Effector memory CD4-positive, alpha-beta T cell (primary cell): Measurements from ENCODE around the gene DACT3.
"Not testable (repeated sequence)": the region's sequence is repeated elsewhere in the genome, so short reads cannot be mapped to it uniquely, and the experiment has no call there.

ENCODE experiments used
- DNase-seq, 3 donors: peaks; one replicate each; pipeline ENCODE4 v3.0.0-alpha.2; 2020
- H3K27ac ChIP-seq: 2 replicates; pipeline ENCODE4 v1.7.0; 2013; ENCODE audit warnings: mild to moderate bottlenecking, low read length, moderate library complexity; ENCODE audit not compliant: insufficient read depth, poor library complexity, severe bottlenecking
- H3K27me3 ChIP-seq: replicated peaks from 2 replicates; pipeline ENCODE4 v1.7.0; 2013; ENCODE audit warnings: mild to moderate bottlenecking, low read length; ENCODE audit not compliant: insufficient read depth, control insufficient read depth, poor library complexity, severe bottlenecking
- H3K36me3 ChIP-seq: 2 replicates; pipeline ENCODE4 v1.7.0; 2013; ENCODE audit warnings: mild to moderate bottlenecking, low read length, moderate library complexity; ENCODE audit not compliant: control insufficient read depth, insufficient read depth
- H3K4me1 ChIP-seq: 2 replicates; pipeline ENCODE4 v1.7.0; 2013; ENCODE audit warnings: low read length, mild to moderate bottlenecking; ENCODE audit not compliant: control insufficient read depth, insufficient read depth, poor library complexity, severe bottlenecking
- H3K4me3 ChIP-seq: 2 replicates; pipeline ENCODE4 v1.7.0; 2013; ENCODE audit warnings: low read length, low read depth, mild to moderate bottlenecking; ENCODE audit not compliant: insufficient read depth, poor library complexity, severe bottlenecking
- H3K9me3 ChIP-seq: 2 replicates; pipeline ENCODE4 v1.7.0; 2013; ENCODE audit warnings: mild to moderate bottlenecking, low read length, moderate library complexity; ENCODE audit not compliant: control insufficient read depth

Gene DACT3

GRCh38 chr19:46634656-46635218 is 26.2 kb downstream of the DACT3 start:
- H3K4me3 ChIP-seq: peak overlapping the region; percentile 44
- H3K27ac ChIP-seq: peak overlapping the region; percentile 38
- no peak for DNase-seq
- peaks cover 3% of the 10 kb centered on the region for H3K27me3 ChIP-seq
- no peaks in the 10 kb centered on the region for H3K9me3 ChIP-seq
- no peaks in the 10 kb centered on the region for H3K36me3 ChIP-seq
- peaks cover 36% of the 10 kb centered on the region for H3K4me1 ChIP-seq

DNA sequence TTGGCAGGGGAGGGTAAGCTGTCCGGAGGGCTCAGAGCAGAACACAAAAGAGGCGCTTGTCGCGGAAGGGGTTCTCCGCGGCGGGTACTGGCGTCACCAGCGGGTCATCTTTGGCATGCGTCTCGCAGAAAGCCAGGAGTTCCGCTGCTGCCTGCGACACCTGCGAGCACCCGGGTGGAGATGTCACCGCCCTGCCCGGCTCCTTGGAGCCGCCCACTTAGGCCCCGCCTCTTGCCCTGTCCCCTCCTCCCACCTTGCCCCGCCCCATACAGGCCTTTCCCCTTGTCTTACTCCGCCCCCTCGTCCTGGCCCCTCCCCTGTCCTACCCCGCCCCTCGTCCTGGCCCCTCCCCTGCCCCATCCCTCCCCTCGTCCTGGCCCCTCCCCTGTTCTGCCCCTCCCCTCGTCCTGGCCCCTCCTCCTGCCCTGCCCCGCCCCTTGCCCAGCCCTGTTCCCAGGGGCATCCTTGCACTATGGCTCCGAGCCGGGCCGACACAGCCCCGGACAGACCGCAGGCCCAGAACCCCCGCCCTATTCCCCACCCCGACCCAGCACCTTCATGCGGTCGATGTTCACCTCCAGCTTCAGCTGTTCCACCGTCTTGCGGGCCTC is 26.8 kb downstream of the DACT3 start:
- Histone ChIP-seq H3K4me3 (peak overlapping the region; percentile 44), H3K36me3 (no peaks in the 10 kb centered on the region), H3K27ac (peak overlapping the region; percentile 54), H3K9me3 (no peaks in the 10 kb centered on the region), H3K4me1 (peaks cover 30% of the 10 kb centered on the region), H3K27me3 (peaks cover under 1% of the 10 kb centered on the region)
- peak; percentile 94 to 96 (median 95) for DNase-seq

- peak overlapping the region; percentile 54 for H3K27ac ChIP-seq
- H3K4me1 ChIP-seq: peaks cover 21% of the 10 kb centered on the region
- no peak overlapping the region for H3K4me3 ChIP-seq
- no peaks in the 10 kb centered on the region for H3K36me3 ChIP-seq
- H3K27me3 ChIP-seq: no peaks in the 10 kb centered on the region
- DNase-seq: no peak
- no peaks in the 10 kb centered on the region for H3K9me3 ChIP-seq
Measured at GRCh38 chr19:46633130-46633529, 27.9 kb downstream of the DACT3 start.

DNA sequence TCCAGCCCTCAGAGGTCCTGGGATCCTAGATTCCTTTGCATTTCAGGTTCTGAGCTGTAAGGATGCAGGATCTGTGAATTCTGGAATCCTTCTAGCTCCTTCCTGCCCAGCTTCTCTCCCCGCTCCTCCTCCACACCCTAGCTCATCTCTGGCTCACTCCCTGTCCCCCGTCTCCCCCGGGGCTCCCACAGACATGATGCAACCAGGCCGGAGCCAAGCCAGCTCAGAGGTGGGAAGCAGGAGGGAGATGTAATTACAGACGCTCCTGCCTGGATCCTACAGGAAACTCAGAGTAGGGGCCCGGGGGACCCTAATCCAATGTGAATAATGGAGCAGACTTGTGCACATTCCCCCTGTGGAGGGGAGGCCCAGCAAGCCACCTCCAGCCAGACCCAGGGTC is 29.5 kb downstream of the DACT3 start:
- Histone ChIP-seq H3K27ac (no peak overlapping the region), H3K27me3 (no peaks in the 10 kb centered on the region)
- no peak for DNase-seq

DNA sequence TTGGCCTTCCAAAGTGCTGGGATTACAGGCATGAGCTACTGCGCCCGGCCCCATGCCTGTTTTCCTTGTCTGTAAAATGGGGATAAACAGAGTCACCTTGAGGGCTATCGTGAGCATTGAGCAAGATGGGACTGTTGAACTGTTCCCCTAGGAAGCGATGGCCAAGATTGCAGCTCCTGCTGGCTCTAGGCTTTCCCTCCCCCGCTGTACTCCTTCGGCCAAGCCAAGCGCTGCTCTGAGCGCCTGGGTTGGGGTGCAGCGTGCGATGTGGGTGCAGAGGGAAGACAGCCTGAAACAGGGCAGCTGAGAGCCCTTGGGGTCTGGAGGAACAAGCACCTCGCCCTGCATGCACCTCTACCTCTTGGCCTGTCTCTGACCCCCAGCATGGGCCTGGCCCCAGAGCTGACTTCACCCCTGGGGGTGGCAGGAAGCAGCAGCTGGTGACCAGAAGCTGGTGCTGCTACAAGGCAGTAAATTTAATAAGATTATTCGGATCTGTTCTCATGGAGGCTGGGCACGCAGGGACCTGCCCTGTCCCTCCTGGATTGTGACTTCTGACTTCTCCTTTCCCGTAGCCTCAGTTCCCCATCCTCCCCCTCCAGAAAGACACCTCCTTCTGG is 30.3 kb downstream of the DACT3 start:
- Histone ChIP-seq H3K9me3 (no peaks in the 10 kb centered on the region), H3K4me1 (peaks cover 18% of the 10 kb centered on the region), H3K4me3 (no peak overlapping the region), H3K36me3 (no peaks in the 10 kb centered on the region), H3K27me3 (no peaks in the 10 kb centered on the region), H3K27ac (no peak overlapping the region)
- no peak for DNase-seq

More for the DNA sequence above, 29.5 kb downstream of the DACT3 start:
- Histone ChIP-seq H3K4me1 (peaks cover 18% of the 10 kb centered on the region), H3K36me3 (no peaks in the 10 kb centered on the region), H3K9me3 (no peaks in the 10 kb centered on the region), H3K4me3 (no peak overlapping the region)

- Histone ChIP-seq H3K36me3 (no peaks in the 10 kb centered on the region), H3K4me3 (no peak overlapping the region), H3K9me3 (no peaks in the 10 kb centered on the region), H3K27ac (no peak overlapping the region), H3K27me3 (no peaks in the 10 kb centered on the region), H3K4me1 (peaks cover 19% of the 10 kb centered on the region)
- no peak for DNase-seq
Measured at GRCh38 chr19:46629546-46630025, 31.4 kb downstream of the DACT3 start.

DNA sequence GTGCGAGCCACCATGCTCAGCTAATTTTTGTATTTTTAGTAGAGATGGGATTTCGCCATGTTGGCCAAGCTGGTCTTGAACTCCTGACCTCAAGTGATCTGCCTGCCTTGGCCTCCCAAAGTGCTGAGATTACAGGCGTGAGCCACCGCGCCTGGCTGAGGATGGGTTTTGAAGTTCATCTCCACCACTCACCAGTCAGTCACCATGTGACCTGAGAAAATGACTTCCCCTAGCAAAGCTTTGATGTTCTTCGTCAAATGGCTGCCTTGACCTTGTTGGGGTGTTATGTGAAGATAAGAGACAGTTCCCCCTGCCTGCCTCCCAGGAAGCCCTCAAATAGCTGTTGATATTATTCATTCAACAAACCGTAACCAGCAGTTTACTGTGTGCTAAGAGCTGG is 32.0 kb downstream of the DACT3 start:
- not testable (repeated sequence) for H3K27me3 ChIP-seq, H3K27ac ChIP-seq, H3K4me3 ChIP-seq, H3K9me3 ChIP-seq, DNase-seq, H3K36me3 ChIP-seq
- peaks cover 17% of the 10 kb centered on the region for H3K4me1 ChIP-seq

DNA sequence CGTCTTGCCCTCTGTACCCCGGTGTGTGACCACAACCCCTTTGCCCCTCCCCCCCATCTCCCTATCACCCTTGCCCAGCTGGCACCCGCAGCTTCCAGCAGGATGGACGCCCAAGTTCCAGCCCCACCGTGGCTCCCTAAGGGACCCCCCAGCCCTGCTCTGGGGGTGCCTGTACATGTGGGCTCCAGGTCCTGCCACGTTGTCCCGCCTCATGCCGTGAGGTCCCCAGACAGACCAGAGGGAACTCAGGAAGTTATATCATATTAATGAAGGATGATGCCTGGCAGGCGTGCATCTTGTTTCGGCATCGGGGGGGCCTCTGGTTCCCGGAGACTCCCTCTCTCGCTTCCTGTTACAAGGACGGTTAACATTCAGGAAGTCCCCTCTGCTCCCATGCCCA is 34.5 kb downstream of the DACT3 start:
- Histone ChIP-seq H3K4me3 (no peak overlapping the region), H3K27me3 (no peaks in the 10 kb centered on the region), H3K27ac (no peak overlapping the region), H3K9me3 (no peaks in the 10 kb centered on the region), H3K4me1 (peaks cover 7% of the 10 kb centered on the region), H3K36me3 (no peaks in the 10 kb centered on the region)
- no peak for DNase-seq

GRCh38 chr19:46625731-46626130 is 35.3 kb downstream of the DACT3 start:
- Histone ChIP-seq H3K27ac (no peak overlapping the region), H3K27me3 (no peaks in the 10 kb centered on the region), H3K9me3 (no peaks in the 10 kb centered on the region), H3K4me1 (peaks cover 7% of the 10 kb centered on the region), H3K36me3 (no peaks in the 10 kb centered on the region), H3K4me3 (no peak overlapping the region)
- DNase-seq: no peak

DNA sequence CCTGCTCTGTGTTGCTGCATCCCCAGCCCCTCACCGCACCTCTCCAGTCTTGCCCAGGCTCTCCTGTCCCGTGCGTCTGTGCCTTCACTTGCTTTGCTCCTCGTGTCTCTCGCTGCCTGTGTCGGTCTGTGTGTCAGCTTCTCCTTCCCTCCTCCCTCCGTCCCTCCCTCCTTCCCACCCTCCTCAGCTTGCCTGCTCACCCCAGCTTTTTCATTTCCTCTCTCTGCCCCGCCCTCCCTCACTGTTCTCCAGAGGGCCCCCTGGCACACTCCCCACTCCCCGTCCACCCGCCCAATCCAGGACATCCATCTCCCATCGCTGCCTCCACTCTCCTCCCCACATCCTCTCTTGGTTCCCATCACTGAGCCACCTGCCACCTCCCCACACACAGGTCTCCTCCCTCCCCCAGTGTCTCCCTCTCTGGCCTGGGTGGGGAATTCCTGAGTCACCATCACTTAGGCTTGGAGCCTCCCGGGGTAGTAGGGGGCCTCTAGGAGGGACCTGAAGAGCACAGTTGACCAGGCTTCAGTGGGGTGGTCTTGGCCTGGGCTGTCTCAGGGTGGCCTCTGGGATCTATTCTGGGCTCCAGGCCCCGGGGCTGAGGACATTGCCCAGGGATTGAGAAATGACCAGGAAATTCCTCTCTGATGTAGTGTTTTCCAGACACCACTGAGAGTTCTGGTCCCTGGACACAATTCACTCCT is 35.9 kb downstream of the DACT3 start, which contains the start of gene PTGIR:
Gene PTGIR (minus strand): TSS at position 132 of the 704 bp plus-strand sequence. CDS start 864 bp downstream, outside the sequence.
- Histone ChIP-seq H3K27ac (no peak within 1 kb of the TSS), H3K36me3 (no peaks in the 10 kb centered on the region), H3K4me3 (no peak within 1 kb of the TSS), H3K4me1 (peaks cover 7% of the 10 kb centered on the region), H3K9me3 (no peaks in the 10 kb centered on the region), H3K27me3 (no peaks in the 10 kb centered on the region)
- DNase-seq: no peak
